Heart left ventricle (tissue), 16 donors: ENCODE results near the gene FLII. TPM values are rescaled to one million over a fixed set of nuclear protein-coding genes. Genes with fewer than 3 reads are reported as not detected.

ENCODE experiments used
- ATAC-seq, 4 donors: fragments of 200-7000 bp; cut with Tn5 transposase; one replicate each; pipeline ENCODE4 v1.9.1; 2020 to 2022; ENCODE audit warnings: moderate library complexity in 4 of 4, mild to moderate bottlenecking in 3 of 4, moderate number of reproducible peaks in 1 of 4
- DNase-seq, 5 donors: peaks; one replicate each; pipeline ENCODE4 v3.0.0-alpha.2; 2020
- H3K27ac ChIP-seq, 12 donors: fragments of 200-600 bp; sonication (generic) in 4 of 12; one replicate each; pipeline versions ENCODE4 v1.5.0 to v1.8.0; 2016 to 2022; ENCODE audit warnings: mild to moderate bottlenecking in 2 of 12
- H3K27me3 ChIP-seq, 9 donors: fragments of 200-600 bp; sonication (generic) in 2 of 9; one replicate each; pipeline versions ENCODE4 v1.5.1 to v1.8.0; 2016 to 2022; ENCODE audit warnings: mild to moderate bottlenecking in 3 of 9
- H3K36me3 ChIP-seq, 9 donors: fragments of 200-600 bp; sonication (generic) in 2 of 9; one replicate each; pipeline versions ENCODE4 v1.5.0 to v1.8.0; 2018 to 2022; ENCODE audit warnings: mild to moderate bottlenecking in 2 of 9
- H3K4me1 ChIP-seq, 12 donors: fragments of 200-600 bp; sonication (generic) in 4 of 12; one replicate each; pipeline versions ENCODE4 v1.5.0 to v1.8.0; 2016 to 2022; ENCODE audit warnings: mild to moderate bottlenecking in 3 of 12
- H3K4me3 ChIP-seq, 12 donors: fragments of 200-600 bp; sonication (generic) in 4 of 12; one replicate each; pipeline versions ENCODE4 v1.5.0 to v1.8.0; 2017 to 2022; ENCODE audit warnings: mild to moderate bottlenecking in 9 of 12, moderate library complexity in 4 of 12
- H3K9me3 ChIP-seq, 12 donors: fragments of 200-600 bp; sonication (generic) in 4 of 12; one replicate each; pipeline versions ENCODE4 v1.5.0 to v1.8.0; 2016 to 2022; ENCODE audit warnings: mild to moderate bottlenecking in 1 of 12
- CTCF ChIP-seq, 12 donors: fragments of 200-600 bp; sonication (generic) in 4 of 12; IDR thresholded peaks; one replicate each; pipeline versions ENCODE4 v1.5.0 to v1.8.0; 2018 to 2022; ENCODE audit warnings: antibody characterized with exemption in 12 of 12, mild to moderate bottlenecking in 5 of 12
- POLR2A ChIP-seq, 2 donors: fragments of 450-650 bp; IDR thresholded peaks; one replicate each; pipeline ENCODE4 v1.6.1; 2017; ENCODE audit warnings: antibody characterized with exemption in 2 of 2, mild to moderate bottlenecking in 2 of 2, moderate library complexity in 2 of 2
- WGBS, 4 donors: extraction: QIAGEN DNeasy Blood & Tissue Kit in 2 of 4; methylation state at CpG; one replicate each; pipeline versions ENCODE4 v1.1.5 to v1.1.7; 2013 to 2018; 5-methylcytosine and 5-hydroxymethylcytosine counted together
- intact Hi-C, 10 donors: fragments of 100-400 bp; cut with DNase I; formaldehyde crosslinking; loops; one replicate each; pipeline versions ENCODE4 v1.11.1 to v1.14.2; 2022
- polyA plus RNA-seq, 2 donors: library from polyadenylated mRNA; stranded (reverse); fragments of 200-250 nt; gene quantifications; one replicate each; pipeline ENCODE4 v1.2.3, GENCODE V29; 2013
- total RNA-seq, 9 donors: library from RNA; depleted of rRNA in 2 of 9; stranded (reverse); fragments of >200 nt in 2 of 9; fragmentation: NEBNext Ultra II Directional in 3 of 9; extraction: Animal tissue kit (Norgen Biotek cat#: 25700) in 3 of 9; gene quantifications; one replicate each; pipeline versions ENCODE4 v1.1.0 to v1.2.4, GENCODE V29; 2016 to 2023
- donor health status: ischemic (EF 13 %, LVEDD 7.1; RV severe dilation, severe dysfunction).
- donor health status: healthy with polysubstance abuse.
- donor health status: DM: no; HTN: yes; CAD: no.
- donor health status: DM: no; HTN: no; CAD: no.
- donor health status: ischemic (EF 25% LVEDD 6.9; RV normal size, moderate dysfunction).
- donor health status: ischemic (EF 25% LVEDD 5.7; RV mildly dilated, moderate dysfunction).
- donor health status: healthy.
- donor health status: DM: yes; HTN: yes; CAD: no.
- donor health status: ischemic (EF 35%, LVEDD 5.7; RV mildly dilated, moderate dysfunction).
- donor health status: nonischemic (EF 11% LVEDD 7.7; RV severe dilation, severe dysfunction).
- donor health status: DM: yes; HTN: yes; CAD: no.
- donor health status: PGD.
- donor health status: ischemic (EF 29% LVEDD 5.4; RV normal size, mild dysfunction).
- donor health status: nonischemic (EF 23%, LVEDD 6.1; RV moderate dilation, normal function).

The FLII gene
- total and polyA plus RNA-seq, 11 donors: 218 to 535 (median 321) TPM

- Histone ChIP-seq H3K9me3 (no peaks in the 10 kb centered on the region), H3K27ac (no peak overlapping the region), H3K27me3 (no peaks in the 10 kb centered on the region), H3K4me3 (no peak overlapping the region), H3K36me3 (peaks cover 5 to 96% (median 92%) of the 10 kb centered on the region in 9 donors), H3K4me1 (peaks cover 3 to 35% (median 32%) of the 10 kb centered on the region in 12 donors)
- intact Hi-C loops: loop anchor here in 2 of 10 donors (5.0 to 10.0 kb wide), 2 partner anchors 60 to 63 kb away; partner anchors contain the start of genes TOP3A (in 2 of the 2) and SMCR8 (in 1 of the 2)
- DNase-seq (no peak), ATAC-seq (no peak)
- WGBS, 4 donors: 83 to 88% (median 87%) methylated on average over 2 to 5 of the region's 5 CpGs
- TF ChIP-seq POLR2A (IDR thresholded peaks at IDR 0.05) (no peak), CTCF (IDR thresholded peaks at IDR 0.05) (no peak)
These were observed 6.4 kb downstream of the FLII start for GRCh38 chr17:18252160-18252559.

- 74 to 81% (median 76%) methylated on average over 11 to 15 of the region's 15 CpGs for WGBS, 4 donors
- ATAC-seq: no peak
- Histone ChIP-seq H3K9me3 (no peaks in the 10 kb centered on the region), H3K27me3 (no peaks in the 10 kb centered on the region), H3K4me3 (no peak overlapping the region), H3K27ac (no peak overlapping the region), H3K4me1 (peaks cover 0 to 28% (median 24%) of the 10 kb centered on the region in 12 donors), H3K36me3 (peaks cover 5 to 100% (median 98%) of the 10 kb centered on the region in 9 donors)
- intact Hi-C loops: loop anchor here in 2 of 10 donors (5.0 to 10.0 kb wide), 2 partner anchors 61 to 64 kb away; partner anchors contain the start of genes TOP3A (in 2 of the 2) and SMCR8 (in 1 of the 2)
- no peak for TF ChIP-seq CTCF (IDR thresholded peaks at IDR 0.05)
- TF ChIP-seq POLR2A (IDR thresholded peaks at IDR 0.05): no peak
- no peak for DNase-seq
These were observed 7.3 kb downstream of the FLII start for GRCh38 chr17:18251204-18251603.

- H3K9me3 ChIP-seq: no peaks in the 10 kb centered on the region
- no peak overlapping the region for H3K27ac ChIP-seq
- intact Hi-C loops: loop anchor here in 2 of 10 donors (5.0 to 10.0 kb wide), 2 partner anchors 62 to 64 kb away; partner anchors contain the start of genes TOP3A (in 2 of the 2) and SMCR8 (in 1 of the 2)
- no peak overlapping the region for H3K4me3 ChIP-seq
- ATAC-seq (no peak), DNase-seq (no peak)
- TF ChIP-seq CTCF (IDR thresholded peaks at IDR 0.05) (no peak), POLR2A (IDR thresholded peaks at IDR 0.05) (no peak)
- WGBS, 4 donors: 86 to 95% (median 93%) methylated on average over 11 to 14 of the region's 14 CpGs
- H3K27me3 ChIP-seq: no peaks in the 10 kb centered on the region
- peaks cover 5 to 100% (median 98%) of the 10 kb centered on the region in 9 donors for H3K36me3 ChIP-seq
- peaks cover 0 to 28% (median 23%) of the 10 kb centered on the region in 12 donors for H3K4me1 ChIP-seq
These were observed 7.8 kb downstream of the FLII start for GRCh38 chr17:18250708-18251107.

GRCh38 chr17:18250259-18250658, 8.3 kb downstream of the FLII start:
- no peak for TF ChIP-seq CTCF (IDR thresholded peaks at IDR 0.05)
- no peak for TF ChIP-seq POLR2A (IDR thresholded peaks at IDR 0.05)
- ATAC-seq (no peak), DNase-seq (no peak)
- Histone ChIP-seq H3K4me3 (no peak overlapping the region), H3K9me3 (no peaks in the 10 kb centered on the region), H3K36me3 (peaks cover 5 to 100% (median 98%) of the 10 kb centered on the region in 9 donors), H3K4me1 (peaks cover 0 to 28% (median 23%) of the 10 kb centered on the region in 12 donors), H3K27me3 (no peaks in the 10 kb centered on the region), H3K27ac (no peak overlapping the region)
- 86 to 90% (median 87%) methylated on average over 9 of the region's 9 CpGs for WGBS, 4 donors
- intact Hi-C loops: loop anchor here in 2 of 10 donors (5.0 to 10.0 kb wide), 2 partner anchors 62 to 65 kb away; partner anchors contain the start of genes TOP3A (in 2 of the 2) and SMCR8 (in 1 of the 2)
